Prostate gland (tissue), 2 donors: Measurements from ENCODE around the gene SFRP5.

Experiments
- CTCF ChIP-seq, 4 experiments: fragments of 200-600 bp in 2 of 4; fragments of 450-650 bp in 2 of 4; sonication (generic) in 2 of 4; IDR thresholded peaks; 1 replicate in 3 of 4; 2 replicates in 1 of 4; pipeline ENCODE4 v1.5.1; 2016 to 2019; ENCODE audit warnings: antibody characterized with exemption in 4 of 4, mild to moderate bottlenecking in 2 of 4, moderate library complexity in 2 of 4
- POLR2A ChIP-seq: fragments of 450-650 bp; IDR thresholded peaks from one replicate; pipeline ENCODE4 v1.6.1; 2016; ENCODE audit warnings: antibody characterized with exemption, mild to moderate bottlenecking

GRCh38 chr10:97729014-97729413 is 42.8 kb downstream of the SFRP5 start:
- TF ChIP-seq POLR2A (no peak), CTCF (IDR thresholded peaks at IDR 0.05) (no peak)
